GM21526 (cell line): ENCODE results near the gene PIK3CB.
"Not testable (repeated sequence)": the region's sequence is repeated elsewhere in the genome, so short reads cannot be mapped to it uniquely, and the experiment has no call there.

Experiments
- ATAC-seq: cut with Tn5 transposase; IDR thresholded peaks from one replicate; pipeline ENCODE4 v1.9.1; 2021; ENCODE audit warnings: moderate library complexity; ENCODE audit not compliant: unreplicated experiment, low FRiP score

PIK3CB gene

GRCh38 chr3:138848696-138849095, 14.0 kb upstream of the PIK3CB start:
- ATAC-seq, result no peak

GRCh38 chr3:138846824-138847223, 12.1 kb upstream of the PIK3CB start:
- not testable (repeated sequence) for ATAC-seq

GRCh38 chr3:138846262-138846791, 11.6 kb upstream of the PIK3CB start:
- no peak for ATAC-seq

DNA sequence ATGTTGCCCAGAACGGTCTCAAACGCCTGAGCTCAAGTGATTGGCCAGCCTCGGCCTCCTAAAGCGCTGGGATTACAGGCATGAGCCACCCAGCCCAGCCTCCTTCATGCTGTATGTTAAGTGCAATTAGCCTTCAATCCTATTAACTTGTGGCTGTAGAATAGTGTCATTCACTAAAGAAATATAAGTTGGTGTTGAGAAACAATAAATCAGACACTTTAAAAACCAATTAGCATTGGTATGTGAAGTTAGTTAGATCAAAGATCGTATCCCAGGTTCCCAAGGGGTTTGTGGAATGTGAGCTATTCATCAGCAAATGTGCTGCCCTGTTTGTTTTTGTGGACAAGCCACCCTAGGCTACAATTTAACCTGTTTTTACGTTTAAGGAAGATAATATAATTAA, 11.0 kb upstream of the PIK3CB start:
- ATAC-seq, result no peak

GRCh38 chr3:138845181-138845601, 10.5 kb upstream of the PIK3CB start:
- no peak for ATAC-seq

- ATAC-seq, result peak; percentile 80
These were observed 7.9 kb upstream of the PIK3CB start for GRCh38 chr3:138842483-138843188.

- not testable (repeated sequence) for ATAC-seq
These were observed 3.7 kb upstream of the PIK3CB start for GRCh38 chr3:138838385-138838784.

DNA sequence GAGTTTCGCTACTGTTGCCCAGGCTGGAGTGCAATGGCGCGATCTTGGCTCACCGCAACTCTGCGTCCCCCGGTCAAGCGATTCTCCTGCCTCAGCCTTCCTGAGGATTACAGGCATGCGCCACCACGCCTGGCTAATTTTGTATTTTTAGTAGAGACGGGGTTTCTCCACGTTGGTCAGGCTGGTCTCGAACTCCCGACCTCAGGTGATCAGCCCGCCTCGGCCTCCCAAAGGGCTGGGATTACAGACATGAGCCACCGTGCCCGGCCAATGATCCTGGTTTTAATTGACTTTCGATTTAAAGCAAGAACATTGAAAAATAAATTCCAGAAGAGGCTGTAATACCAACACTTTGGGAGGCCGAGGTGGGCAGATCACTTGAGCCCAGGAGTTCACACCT, 1.1 kb upstream of the PIK3CB start:
- ATAC-seq, result not testable (repeated sequence)

DNA sequence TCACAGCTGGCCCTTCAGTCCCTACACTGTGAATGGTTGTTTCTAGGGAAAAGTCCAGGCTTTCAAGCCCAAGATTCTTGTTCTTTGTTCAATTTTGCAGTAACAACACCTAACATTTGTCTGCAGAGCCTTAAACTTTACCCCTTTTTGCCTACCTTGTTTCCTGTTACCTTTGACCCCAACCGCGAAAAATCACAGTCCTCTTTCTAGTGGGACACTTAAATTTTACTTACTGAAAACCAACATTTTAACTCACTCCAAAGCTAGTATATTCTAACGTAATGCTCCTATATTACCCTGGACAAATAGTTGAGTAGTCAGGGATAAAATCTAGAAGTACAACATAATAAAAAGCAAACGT, 649 bp upstream of the PIK3CB start:
- ATAC-seq, result no peak

- peak; percentile 49 for ATAC-seq
These were observed 681 bp downstream of the PIK3CB start for GRCh38 chr3:138833899-138834595.

DNA sequence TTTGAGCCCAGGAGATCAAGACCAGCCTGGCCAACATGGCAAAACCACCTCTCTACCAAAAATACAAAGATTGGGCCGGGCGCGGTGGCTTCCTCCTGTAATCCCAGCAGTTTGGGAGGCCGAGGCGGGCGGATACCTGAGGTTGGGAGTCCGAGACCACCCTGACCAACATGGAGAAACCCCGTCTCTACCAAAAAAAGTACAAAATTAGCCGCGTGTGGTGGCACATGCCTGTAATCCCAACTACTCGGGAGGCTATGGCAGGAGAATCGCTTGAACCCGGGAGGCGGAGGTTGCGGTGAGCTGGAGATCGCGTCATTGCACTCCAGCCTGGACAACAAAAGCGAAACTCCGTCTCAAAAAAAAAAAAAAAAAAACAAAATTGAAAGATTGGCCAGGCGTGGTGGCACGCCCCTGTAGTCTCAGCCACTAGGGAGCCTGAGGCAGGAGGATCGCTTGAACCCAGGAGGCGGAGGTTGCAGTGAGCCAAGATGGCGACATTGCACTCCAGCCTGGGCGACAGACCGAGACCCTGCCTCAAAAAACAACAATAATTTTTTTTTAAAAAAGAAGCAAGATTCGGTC, 2.2 kb downstream of the PIK3CB start:
- ATAC-seq, result not testable (repeated sequence)

- ATAC-seq, result no peak
These were observed 4.7 kb downstream of the PIK3CB start for GRCh38 chr3:138829886-138830510.

- no peak for ATAC-seq
These were observed 5.6 kb downstream of the PIK3CB start for GRCh38 chr3:138829097-138829496.

DNA sequence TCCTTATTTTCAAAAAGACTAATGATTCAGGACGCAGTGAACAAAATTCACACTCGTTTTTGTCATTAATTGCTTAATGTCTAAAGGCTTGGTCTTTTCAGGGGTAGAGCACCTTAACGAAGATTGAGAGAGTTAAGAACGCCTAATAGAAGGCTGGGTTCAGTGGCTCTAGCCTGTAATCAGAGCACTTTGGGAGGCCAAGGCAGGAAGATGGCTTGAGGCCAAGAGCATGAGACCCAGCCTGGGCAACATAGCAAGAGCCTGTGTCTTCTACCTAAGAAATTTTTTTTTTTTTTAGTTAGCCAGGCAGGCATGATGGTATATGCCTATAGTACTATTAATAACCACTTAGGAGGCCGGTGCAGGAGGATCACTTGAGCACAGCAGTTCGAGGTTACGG, 7.5 kb downstream of the PIK3CB start:
- no peak for ATAC-seq

GRCh38 chr3:138825336-138825735, 9.4 kb downstream of the PIK3CB start:
- ATAC-seq, result no peak

GRCh38 chr3:138824114-138824506, 10.6 kb downstream of the PIK3CB start:
- no peak for ATAC-seq

- not testable (repeated sequence) for ATAC-seq
These were observed 14.3 kb downstream of the PIK3CB start for GRCh38 chr3:138820379-138820778.

GRCh38 chr3:138818185-138818860, 16.4 kb downstream of the PIK3CB start:
- ATAC-seq, result no peak

DNA sequence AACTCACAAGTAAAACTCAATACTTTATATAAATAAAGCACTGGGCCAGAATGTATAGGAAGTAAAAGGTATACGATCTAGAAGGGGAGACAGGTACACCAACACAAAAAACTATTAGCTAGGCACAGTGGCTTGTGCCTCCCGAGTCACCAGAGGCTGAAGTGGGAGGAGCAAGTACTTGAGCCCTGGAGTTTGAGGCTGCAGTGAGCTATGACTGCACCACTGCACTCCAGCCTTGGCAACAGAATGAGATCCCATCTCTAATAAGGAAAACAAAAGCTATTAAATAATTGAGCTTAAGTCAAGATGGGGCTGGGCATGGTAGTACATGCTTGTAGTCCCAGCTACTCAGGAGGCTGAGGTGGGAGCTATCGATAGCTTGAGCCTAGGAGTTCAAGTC, 17.0 kb downstream of the PIK3CB start:
- ATAC-seq, result no peak

- ATAC-seq, result no peak
These were observed 21.9 kb downstream of the PIK3CB start for GRCh38 chr3:138812806-138813205.
